ENCODE results near the gene AGBL4.
"Not testable (repeated sequence)": the region's sequence is repeated elsewhere in the genome, so short reads cannot be mapped to it uniquely, and the experiment has no call there.

AGBL4 gene

DNA sequence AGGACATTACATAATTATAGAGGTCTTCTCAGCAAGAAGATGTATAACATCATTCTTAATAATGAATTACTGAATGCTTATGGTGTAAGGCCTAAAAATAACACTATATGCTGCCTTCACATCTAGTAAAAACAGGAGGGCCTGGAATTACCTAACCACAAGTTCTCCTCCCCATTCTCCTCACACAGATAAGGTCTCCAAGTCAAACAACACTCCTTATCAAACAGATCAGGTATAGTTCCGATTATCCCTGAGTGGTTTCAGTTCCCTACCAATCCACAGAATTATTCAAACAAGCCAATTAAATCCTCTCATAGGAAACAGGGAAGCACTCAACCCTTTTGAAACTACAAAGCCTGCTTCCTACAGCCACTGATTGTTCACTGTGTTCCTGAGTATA is 4.0 kb upstream of the AGBL4 start:
- no peak overlapping the region for H3K4me3 ChIP-seq (replicated peaks; ENCODE audit: low read depth, low read length)
- DNase-seq (ENCODE audit: low read depth) = no peak
- no peak for TF ChIP-seq CTCF (IDR thresholded peaks at IDR 0.05; ENCODE audit: low read length, missing control alignments)

DNA sequence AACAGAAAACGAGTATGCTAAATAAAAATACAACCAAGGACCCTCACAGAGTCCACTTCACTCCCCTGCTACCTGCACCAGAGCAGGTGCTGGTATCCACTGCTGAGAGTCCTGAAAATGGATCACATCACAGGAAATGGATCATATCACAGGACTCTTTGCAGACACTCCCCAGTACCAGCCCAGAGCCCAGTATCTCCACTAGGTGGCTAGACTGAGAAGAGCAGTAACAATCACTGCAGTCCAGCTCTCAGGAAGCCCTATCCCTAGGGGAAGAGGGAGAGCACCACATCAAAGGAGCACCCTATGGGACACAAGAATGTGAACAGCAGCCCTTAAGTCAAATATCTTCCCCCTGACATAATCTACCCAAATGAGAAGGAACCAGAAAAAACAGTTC is 28.0 kb downstream of the AGBL4 start:
- H3K4me3 ChIP-seq (replicated peaks; ENCODE audit: low read depth, low read length) = no peak overlapping the region
- no peak for DNase-seq (ENCODE audit: low read depth)
- TF ChIP-seq CTCF (IDR thresholded peaks at IDR 0.05; ENCODE audit: low read length, missing control alignments) = no peak

DNA sequence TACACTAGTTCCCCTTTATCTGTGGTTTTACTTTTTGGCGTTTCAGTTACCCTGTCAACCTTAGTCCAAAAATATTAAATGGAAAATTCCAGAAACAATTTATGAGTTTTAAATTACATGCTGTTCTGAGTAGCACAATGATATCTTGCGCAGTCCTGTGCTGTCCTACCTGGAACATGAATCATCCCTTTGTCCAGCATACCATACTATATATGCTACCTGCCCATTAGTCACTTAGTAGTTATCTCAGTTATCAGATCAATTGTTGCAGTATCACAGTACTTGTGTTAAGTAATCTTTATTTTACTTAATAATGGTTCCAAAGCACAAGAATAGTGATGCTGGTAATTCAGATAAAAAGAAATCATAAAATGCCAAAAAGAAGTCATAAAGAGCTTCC is 52.7 kb downstream of the AGBL4 start:
- TF ChIP-seq CTCF (IDR thresholded peaks at IDR 0.05; ENCODE audit: low read length, missing control alignments) = no peak
- no peak for DNase-seq (ENCODE audit: low read depth)
- H3K4me3 ChIP-seq (replicated peaks; ENCODE audit: low read depth, low read length) = no peak overlapping the region

DNA sequence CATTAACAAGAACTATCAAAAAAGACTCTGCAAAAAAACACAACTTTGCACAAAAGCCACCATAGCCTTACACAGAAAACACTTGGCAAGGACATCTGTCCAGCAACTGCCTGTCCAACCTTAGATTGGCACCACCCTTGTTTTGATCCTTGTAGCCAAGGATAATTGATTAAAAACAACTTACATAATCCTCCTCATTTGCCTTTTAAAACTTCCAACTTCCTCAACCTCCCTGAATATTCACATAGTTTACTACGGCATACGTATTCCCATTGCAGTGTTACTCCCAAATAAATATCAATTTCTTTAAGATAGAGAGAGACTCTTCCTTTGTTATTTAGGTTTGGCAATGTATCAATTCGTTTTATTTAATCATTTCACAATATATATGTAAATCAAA is 72.4 kb downstream of the AGBL4 start:
- H3K4me3 ChIP-seq (replicated peaks; ENCODE audit: low read depth, low read length) = no peak overlapping the region
- no peak for TF ChIP-seq CTCF (IDR thresholded peaks at IDR 0.05; ENCODE audit: low read length, missing control alignments)
- no peak for DNase-seq (ENCODE audit: low read depth)

- DNase-seq (ENCODE audit: low read depth); H3K4me3 ChIP-seq (replicated peaks; ENCODE audit: low read depth, low read length): not testable (repeated sequence)
These were observed 108.5 kb downstream of the AGBL4 start for GRCh38 chr1:49915301-49915700.

- H3K4me3 ChIP-seq (replicated peaks; ENCODE audit: low read depth, low read length) = no peak overlapping the region
- no peak for TF ChIP-seq CTCF (IDR thresholded peaks at IDR 0.05; ENCODE audit: low read length, missing control alignments)
- DNase-seq (ENCODE audit: low read depth) = no peak
These were observed 117.4 kb downstream of the AGBL4 start for GRCh38 chr1:49906365-49906764.

DNA sequence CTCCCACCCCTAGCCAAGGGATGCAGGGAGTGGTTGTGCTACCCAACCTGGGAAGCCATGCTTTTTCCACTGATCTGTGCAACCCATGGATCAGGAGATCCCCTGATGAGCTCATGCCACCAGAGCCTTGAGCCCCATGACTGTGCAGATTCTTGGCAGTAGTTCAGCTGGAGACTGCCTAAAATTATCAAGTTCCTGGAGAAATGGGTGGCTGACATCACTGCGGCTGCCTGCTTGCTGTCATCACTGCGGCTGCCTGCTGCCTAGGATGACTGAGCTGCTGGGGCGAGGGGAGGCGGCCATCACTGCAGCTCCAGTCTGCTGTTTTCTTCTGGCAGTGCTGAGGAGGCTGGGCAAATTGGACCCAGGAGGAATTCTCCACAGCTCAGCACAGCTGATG is 159.2 kb downstream of the AGBL4 start:
- no peak for DNase-seq (ENCODE audit: low read depth)
- TF ChIP-seq CTCF (IDR thresholded peaks at IDR 0.05; ENCODE audit: low read length, missing control alignments) = no peak
- no peak overlapping the region for H3K4me3 ChIP-seq (replicated peaks; ENCODE audit: low read depth, low read length)

GRCh38 chr1:49854741-49855140 is 169.0 kb downstream of the AGBL4 start:
- no peak for DNase-seq (ENCODE audit: low read depth)
- H3K4me3 ChIP-seq (replicated peaks; ENCODE audit: low read depth, low read length) = no peak overlapping the region
- no peak for TF ChIP-seq CTCF (IDR thresholded peaks at IDR 0.05; ENCODE audit: low read length, missing control alignments)
